Measurements from ENCODE around the gene CSNK1G1.

The CSNK1G1 gene

GRCh38 chr15:64187396-64188191 is 168.4 kb downstream of the CSNK1G1 start:
- Histone ChIP-seq H3K9me2 (replicated peaks; ENCODE audit: control insufficient read depth, low read length) (no peaks in the 10 kb centered on the region), H3F3A (ENCODE audit: control insufficient read depth, insufficient read depth) (no peaks in the 10 kb centered on the region), H3K4me3 (ENCODE audit: low read length) (no peak overlapping the region), H3K79me2 (ENCODE audit: control insufficient read depth, low read length) (no peaks in the 10 kb centered on the region), H4K20me1 (ENCODE audit: control insufficient read depth, insufficient read depth, low read depth, low read length) (no peaks in the 10 kb centered on the region), H3K27me3 (ENCODE audit: control insufficient read depth, low read length) (no peaks in the 10 kb centered on the region), H3K4me2 (ENCODE audit: low read length) (no peak overlapping the region), H3K27ac (ENCODE audit: low read depth, low read length) (no peak overlapping the region), H3K36me3 (ENCODE audit: control insufficient read depth, low read length) (no peaks in the 10 kb centered on the region), H3K9me3 (ENCODE audit: control insufficient read depth, insufficient read depth, low read length) (no peaks in the 10 kb centered on the region), H3K4me1 (ENCODE audit: control insufficient read depth, low read length) (no peaks in the 10 kb centered on the region)
- no peak for TF ChIP-seq EZH2phosphoT487 (IDR thresholded peaks at IDR 0.05; ENCODE audit: borderline replicate concordance, low read length)
- TF ChIP-seq, protein P1, sequence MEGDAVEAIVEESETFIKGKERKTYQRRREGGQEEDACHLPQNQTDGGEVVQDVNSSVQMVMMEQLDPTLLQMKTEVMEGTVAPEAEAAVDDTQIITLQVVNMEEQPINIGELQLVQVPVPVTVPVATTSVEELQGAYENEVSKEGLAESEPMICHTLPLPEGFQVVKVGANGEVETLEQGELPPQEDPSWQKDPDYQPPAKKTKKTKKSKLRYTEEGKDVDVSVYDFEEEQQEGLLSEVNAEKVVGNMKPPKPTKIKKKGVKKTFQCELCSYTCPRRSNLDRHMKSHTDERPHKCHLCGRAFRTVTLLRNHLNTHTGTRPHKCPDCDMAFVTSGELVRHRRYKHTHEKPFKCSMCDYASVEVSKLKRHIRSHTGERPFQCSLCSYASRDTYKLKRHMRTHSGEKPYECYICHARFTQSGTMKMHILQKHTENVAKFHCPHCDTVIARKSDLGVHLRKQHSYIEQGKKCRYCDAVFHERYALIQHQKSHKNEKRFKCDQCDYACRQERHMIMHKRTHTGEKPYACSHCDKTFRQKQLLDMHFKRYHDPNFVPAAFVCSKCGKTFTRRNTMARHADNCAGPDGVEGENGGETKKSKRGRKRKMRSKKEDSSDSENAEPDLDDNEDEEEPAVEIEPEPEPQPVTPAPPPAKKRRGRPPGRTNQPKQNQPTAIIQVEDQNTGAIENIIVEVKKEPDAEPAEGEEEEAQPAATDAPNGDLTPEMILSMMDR (IDR thresholded peaks at IDR 0.05; ENCODE audit: low read depth, low read length, poor library complexity, severe bottlenecking), result no peak

DNA sequence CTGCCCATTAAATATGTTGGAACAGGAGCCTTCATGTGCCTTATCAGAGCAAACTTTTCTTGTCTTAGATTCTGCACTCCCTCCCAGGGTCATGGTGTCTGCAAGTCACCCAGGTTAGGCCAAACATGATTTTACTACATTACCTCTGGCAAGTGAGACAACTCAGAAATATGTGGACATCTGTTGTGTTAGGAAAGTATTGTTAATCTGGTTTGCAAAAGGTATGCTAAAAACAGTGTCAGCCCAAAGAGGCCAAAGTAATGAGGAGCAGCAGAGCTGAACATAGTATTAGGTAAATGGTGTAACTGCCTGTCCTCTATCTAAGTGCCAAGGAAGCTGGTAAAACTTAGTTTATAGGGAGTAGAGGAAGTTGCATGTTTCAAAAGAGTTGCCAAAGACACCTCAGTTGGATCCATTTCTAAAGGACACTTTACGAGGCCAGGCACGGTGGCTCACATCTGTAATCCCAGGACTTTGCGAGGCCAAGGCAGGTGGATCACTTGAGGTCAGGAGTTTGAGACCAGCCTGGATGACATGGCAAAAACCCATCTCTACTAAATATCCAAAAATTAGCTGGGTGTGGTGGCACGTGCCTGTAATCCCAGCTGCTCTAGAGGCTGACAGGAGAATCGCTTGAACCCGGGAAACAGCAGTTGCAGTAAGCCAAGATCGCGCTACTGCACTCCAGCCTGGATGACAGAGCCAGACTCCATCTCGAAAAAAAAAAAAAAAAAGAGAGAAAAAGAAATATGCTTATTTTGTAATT is 170.6 kb downstream of the CSNK1G1 start:
- H3K4me1 ChIP-seq (ENCODE audit: control insufficient read depth, low read length), result no peaks in the 10 kb centered on the region
- no peaks in the 10 kb centered on the region for H3K79me2 ChIP-seq (ENCODE audit: control insufficient read depth, low read length)
- H3K4me3 ChIP-seq (ENCODE audit: low read length), result no peak overlapping the region
- no peak overlapping the region for H3K27ac ChIP-seq (ENCODE audit: low read depth, low read length)
- H3K9me3 ChIP-seq (ENCODE audit: control insufficient read depth, insufficient read depth, low read length), result no peaks in the 10 kb centered on the region
- H3K4me2 ChIP-seq (ENCODE audit: low read length), result no peak overlapping the region
- H4K20me1 ChIP-seq (ENCODE audit: control insufficient read depth, insufficient read depth, low read depth, low read length), result no peaks in the 10 kb centered on the region
- no peaks in the 10 kb centered on the region for H3K27me3 ChIP-seq (ENCODE audit: control insufficient read depth, low read length)
- H3F3A ChIP-seq (ENCODE audit: control insufficient read depth, insufficient read depth), result no peaks in the 10 kb centered on the region
- H3K36me3 ChIP-seq (ENCODE audit: control insufficient read depth, low read length), result no peaks in the 10 kb centered on the region
- H3K9me2 ChIP-seq (replicated peaks; ENCODE audit: control insufficient read depth, low read length), result no peaks in the 10 kb centered on the region
- TF ChIP-seq, protein P1 (IDR thresholded peaks at IDR 0.05; ENCODE audit: low read depth, low read length, poor library complexity, severe bottlenecking), result no peak
- TF ChIP-seq EZH2phosphoT487 (IDR thresholded peaks at IDR 0.05; ENCODE audit: borderline replicate concordance, low read length), result no peak

GRCh38 chr15:64182859-64183370 is 173.1 kb downstream of the CSNK1G1 start:
- Histone ChIP-seq H3K36me3 (ENCODE audit: control insufficient read depth, low read length) (no peaks in the 10 kb centered on the region), H3K9me2 (replicated peaks; ENCODE audit: control insufficient read depth, low read length) (no peaks in the 10 kb centered on the region), H3K4me1 (ENCODE audit: control insufficient read depth, low read length) (no peaks in the 10 kb centered on the region), H3F3A (ENCODE audit: control insufficient read depth, insufficient read depth) (no peaks in the 10 kb centered on the region), H3K27me3 (ENCODE audit: control insufficient read depth, low read length) (no peaks in the 10 kb centered on the region), H3K4me3 (ENCODE audit: low read length) (no peak overlapping the region), H4K20me1 (ENCODE audit: control insufficient read depth, insufficient read depth, low read depth, low read length) (no peaks in the 10 kb centered on the region), H3K9me3 (ENCODE audit: control insufficient read depth, insufficient read depth, low read length) (no peaks in the 10 kb centered on the region), H3K4me2 (ENCODE audit: low read length) (no peak overlapping the region), H3K27ac (ENCODE audit: low read depth, low read length) (no peak overlapping the region), H3K79me2 (ENCODE audit: control insufficient read depth, low read length) (no peaks in the 10 kb centered on the region)
- TF ChIP-seq, protein P1 (IDR thresholded peaks at IDR 0.05; ENCODE audit: low read depth, low read length, poor library complexity, severe bottlenecking), result no peak
- TF ChIP-seq EZH2phosphoT487 (IDR thresholded peaks at IDR 0.05; ENCODE audit: borderline replicate concordance, low read length), result no peak
